Activated CD4-positive, alpha-beta T cell treated with anti-CD3 and anti-CD28 coated beads, Interleukin-2, amount 10 ng/mL, durations not matched to agents 7 days and 5 days (primary cell): Measurements from ENCODE around the gene LPAR4. TPM values are rescaled to one million over a fixed set of nuclear protein-coding genes. Genes with fewer than 3 reads are reported as not detected.

Experiments used
- CTCF ChIA-PET: fragments of 350-600 bp; sonication (Branson Sonifier 250); formaldehyde crosslinking; loops from one replicate; lab custom pipeline; 2021; ENCODE audit warnings: antibody characterized with exemption; lab: Charles Lee
- POLR2A ChIA-PET: fragments of 350-600 bp; sonication (Branson Sonifier 250); formaldehyde crosslinking; loops from one replicate; lab custom pipeline; 2021; ENCODE audit warnings: antibody characterized with exemption; lab: Charles Lee
- DNase-seq: peaks from one replicate; pipeline ENCODE4 v3.0.0-alpha.2; 2020
- H3K27ac Mint-ChIP-seq: one replicate; pipeline ENCODE4 v1.8.0; 2021; ENCODE audit warnings: mild to moderate bottlenecking, moderate library complexity, mixed read lengths
- H3K27me3 Mint-ChIP-seq: one replicate; pipeline ENCODE4 v1.8.0; 2021; ENCODE audit warnings: mixed read lengths
- H3K36me3 Mint-ChIP-seq: one replicate; pipeline ENCODE4 v1.8.0; 2021; ENCODE audit warnings: low read depth, mixed read lengths
- H3K4me1 Mint-ChIP-seq: one replicate; pipeline ENCODE4 v1.8.0; 2021; ENCODE audit warnings: mixed read lengths
- H3K4me3 Mint-ChIP-seq: one replicate; pipeline ENCODE4 v1.8.0; 2021; ENCODE audit warnings: mild to moderate bottlenecking, moderate library complexity, mixed read lengths
- H3K9me3 Mint-ChIP-seq: one replicate; pipeline ENCODE4 v1.8.0; 2021; ENCODE audit warnings: mixed read lengths
- total RNA-seq, 2 experiments: library from RNA; stranded (reverse); gene quantifications; one replicate each; pipeline ENCODE4 v1.2.3, GENCODE V29; 2021

The LPAR4 gene, protein sequence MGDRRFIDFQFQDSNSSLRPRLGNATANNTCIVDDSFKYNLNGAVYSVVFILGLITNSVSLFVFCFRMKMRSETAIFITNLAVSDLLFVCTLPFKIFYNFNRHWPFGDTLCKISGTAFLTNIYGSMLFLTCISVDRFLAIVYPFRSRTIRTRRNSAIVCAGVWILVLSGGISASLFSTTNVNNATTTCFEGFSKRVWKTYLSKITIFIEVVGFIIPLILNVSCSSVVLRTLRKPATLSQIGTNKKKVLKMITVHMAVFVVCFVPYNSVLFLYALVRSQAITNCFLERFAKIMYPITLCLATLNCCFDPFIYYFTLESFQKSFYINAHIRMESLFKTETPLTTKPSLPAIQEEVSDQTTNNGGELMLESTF
- not detected for total RNA-seq

DNA sequence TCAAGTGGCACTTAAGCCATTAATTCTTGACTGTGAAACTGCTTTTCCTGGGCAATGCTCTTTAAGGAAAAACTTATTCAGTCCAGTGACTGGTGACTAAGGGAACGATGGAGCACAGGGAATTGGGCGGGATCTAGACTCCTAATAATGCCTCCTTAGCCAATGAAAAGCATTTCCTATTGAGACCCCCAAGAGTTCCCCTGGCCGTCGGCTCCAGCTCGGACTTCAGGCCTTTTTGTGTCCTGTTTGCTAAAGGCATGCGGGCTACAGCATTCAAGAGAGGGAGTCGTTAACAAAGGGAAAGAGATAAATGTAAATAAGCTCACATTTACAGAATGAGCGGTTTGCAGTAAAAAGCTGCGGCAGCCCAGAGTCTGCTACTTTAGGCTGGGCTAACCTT, at the start of gene LPAR4:
Gene LPAR4, plus strand, starts transcription at position 232 of the 400 bp plus-strand sequence. CDS start 7,150 bp downstream, outside the sequence.
- H3K4me1 Mint-ChIP-seq: no peaks in the 10 kb centered on the region
- H3K27me3 Mint-ChIP-seq: no peaks in the 10 kb centered on the region
- H3K9me3 Mint-ChIP-seq: no peaks in the 10 kb centered on the region
- ChIA-PET POLR2A (no interaction called here), CTCF (interaction anchor here (0.6 kb wide), 1 partner anchor 421 kb away, joined by 3 read pairs; no protein-coding TSS in a partner anchor)
- DNase-seq: no peak
- H3K27ac Mint-ChIP-seq: no peak within 1 kb of the TSS
- no peaks in the 10 kb centered on the region for H3K36me3 Mint-ChIP-seq
- H3K4me3 Mint-ChIP-seq: no peak within 1 kb of the TSS

DNA sequence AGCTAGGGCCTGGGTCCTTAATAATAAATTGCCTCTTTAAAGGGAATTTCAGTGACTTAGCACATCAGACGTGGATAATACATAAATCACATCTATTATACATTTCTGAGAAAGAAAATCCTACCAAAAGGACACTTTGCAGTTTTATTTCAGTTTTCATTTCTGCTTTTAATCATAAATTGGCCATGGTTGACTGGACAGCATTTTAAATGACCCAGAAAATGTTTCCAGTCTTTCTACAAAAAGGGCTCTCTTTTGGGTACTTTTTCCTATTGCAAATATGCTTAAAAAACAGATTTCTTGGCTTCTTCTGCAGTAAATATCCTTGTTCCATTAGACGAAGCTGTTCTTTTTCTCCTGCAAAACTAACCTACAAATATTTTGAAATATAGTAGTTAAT, 41.4 kb upstream of the LPAR4 start:
- POLR2A ChIA-PET: no interaction called here
- no peaks in the 10 kb centered on the region for H3K27me3 Mint-ChIP-seq
- DNase-seq: no peak
- H3K36me3 Mint-ChIP-seq: no peaks in the 10 kb centered on the region
- H3K27ac Mint-ChIP-seq: no peak overlapping the region
- CTCF ChIA-PET: no interaction called here
- H3K9me3 Mint-ChIP-seq: no peaks in the 10 kb centered on the region
- no peaks in the 10 kb centered on the region for H3K4me1 Mint-ChIP-seq
- no peak overlapping the region for H3K4me3 Mint-ChIP-seq

DNA sequence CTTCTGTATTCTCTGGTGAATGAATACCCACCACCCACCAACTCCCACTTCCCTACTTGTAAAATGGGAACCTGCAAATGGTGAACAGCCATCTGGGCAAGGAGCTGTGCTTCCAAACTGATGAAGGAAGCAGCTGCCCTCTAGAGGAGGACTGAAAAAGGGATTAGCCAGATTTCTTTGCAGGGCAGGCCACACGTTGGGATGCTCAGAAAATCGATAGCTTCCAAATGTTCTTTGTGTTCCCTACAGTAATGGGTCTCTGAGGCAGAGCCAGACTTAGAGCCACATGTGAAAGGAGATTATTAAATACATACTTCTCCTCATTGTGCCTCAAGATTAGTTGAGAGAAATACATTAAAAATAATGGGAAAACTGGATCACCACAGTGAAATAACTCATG, 39.3 kb upstream of the LPAR4 start:
- Mint-ChIP-seq H3K9me3 (no peaks in the 10 kb centered on the region), H3K27ac (no peak overlapping the region), H3K4me3 (no peak overlapping the region), H3K27me3 (no peaks in the 10 kb centered on the region), H3K36me3 (no peaks in the 10 kb centered on the region), H3K4me1 (no peaks in the 10 kb centered on the region)
- no peak for DNase-seq
- CTCF ChIA-PET: interaction anchor here (1.0 kb wide), 2 partner anchors 43 to 51 kb away, joined by 3 read pairs; no protein-coding TSS in a partner anchor
- POLR2A ChIA-PET: no interaction called here

DNA sequence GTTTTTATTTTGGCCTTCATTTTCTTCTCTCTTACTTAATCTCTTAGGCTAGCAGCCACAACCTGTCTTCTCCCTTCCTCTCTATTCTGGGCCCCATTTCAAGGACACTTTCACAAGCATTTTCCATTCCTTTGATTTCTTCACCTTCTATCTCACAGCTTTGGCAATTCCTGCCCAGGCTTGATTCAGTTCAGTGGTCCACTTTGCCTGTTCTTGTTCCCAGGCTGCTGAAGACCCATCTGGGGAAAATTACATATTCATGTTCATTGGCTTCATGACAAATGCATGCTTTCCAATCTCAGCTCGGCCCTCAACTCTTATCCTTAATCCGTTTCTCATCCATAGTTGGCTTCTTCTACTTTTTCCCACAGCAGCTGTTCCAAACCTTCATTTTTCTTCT, 38.7 kb upstream of the LPAR4 start:
- Mint-ChIP-seq H3K27ac (no peak overlapping the region), H3K27me3 (no peaks in the 10 kb centered on the region), H3K36me3 (no peaks in the 10 kb centered on the region), H3K9me3 (no peaks in the 10 kb centered on the region), H3K4me1 (no peaks in the 10 kb centered on the region), H3K4me3 (no peak overlapping the region)
- POLR2A ChIA-PET: no interaction called here
- DNase-seq: no peak
- CTCF ChIA-PET: interaction anchor here (1.0 kb wide), 2 partner anchors 43 to 51 kb away, joined by 3 read pairs; no protein-coding TSS in a partner anchor

DNA sequence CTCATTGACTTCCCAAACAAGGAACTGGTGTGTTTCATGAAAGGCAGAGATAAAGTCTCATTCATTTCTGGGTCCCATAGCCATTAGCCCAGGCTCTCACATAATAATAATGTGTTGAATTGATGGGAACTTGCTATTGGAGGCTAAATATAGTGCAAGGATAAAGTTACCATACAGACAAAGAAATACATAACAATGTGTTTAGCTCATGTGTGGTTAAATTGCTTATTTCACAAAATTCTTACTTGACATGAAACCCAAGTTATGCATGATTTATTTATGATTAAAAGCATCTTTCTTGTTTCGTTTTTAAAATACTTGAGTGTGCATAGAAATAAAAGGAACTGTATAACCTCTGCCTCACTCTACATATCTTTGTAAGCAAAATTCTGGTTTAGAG, 37.3 kb upstream of the LPAR4 start:
- Mint-ChIP-seq H3K27me3 (no peaks in the 10 kb centered on the region), H3K4me1 (no peaks in the 10 kb centered on the region), H3K4me3 (no peak overlapping the region), H3K36me3 (no peaks in the 10 kb centered on the region), H3K27ac (no peak overlapping the region), H3K9me3 (no peaks in the 10 kb centered on the region)
- DNase-seq: no peak
- POLR2A ChIA-PET: no interaction called here
- CTCF ChIA-PET: interaction anchor here (0.6 kb wide), 1 partner anchor 13 kb away, joined by 3 read pairs; no protein-coding TSS in a partner anchor

DNA sequence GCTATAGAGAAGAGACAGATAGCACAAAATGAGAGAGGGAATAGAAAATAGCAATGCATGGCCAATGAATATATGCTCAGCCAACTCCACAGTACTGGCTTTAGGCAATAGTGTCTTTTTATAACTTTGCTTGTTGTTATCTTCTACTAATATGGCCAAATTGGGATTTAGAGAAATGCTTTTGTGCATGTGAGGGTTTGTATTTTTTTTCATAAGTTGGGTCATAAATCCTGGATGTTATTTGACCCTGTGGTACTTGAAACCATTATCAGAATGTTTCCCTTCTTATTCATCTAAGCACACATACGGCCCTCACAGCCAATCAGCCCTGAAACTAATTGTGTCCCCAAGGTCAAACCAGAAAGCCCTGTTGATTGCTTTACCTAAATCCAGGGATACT, 35.2 kb upstream of the LPAR4 start:
- no peak for DNase-seq
- H3K36me3 Mint-ChIP-seq: no peaks in the 10 kb centered on the region
- ChIA-PET POLR2A (no interaction called here), CTCF (no interaction called here)
- H3K27me3 Mint-ChIP-seq: no peaks in the 10 kb centered on the region
- peaks cover 4% of the 10 kb centered on the region for H3K9me3 Mint-ChIP-seq
- no peak overlapping the region for H3K27ac Mint-ChIP-seq
- no peaks in the 10 kb centered on the region for H3K4me1 Mint-ChIP-seq
- H3K4me3 Mint-ChIP-seq: no peak overlapping the region

DNA sequence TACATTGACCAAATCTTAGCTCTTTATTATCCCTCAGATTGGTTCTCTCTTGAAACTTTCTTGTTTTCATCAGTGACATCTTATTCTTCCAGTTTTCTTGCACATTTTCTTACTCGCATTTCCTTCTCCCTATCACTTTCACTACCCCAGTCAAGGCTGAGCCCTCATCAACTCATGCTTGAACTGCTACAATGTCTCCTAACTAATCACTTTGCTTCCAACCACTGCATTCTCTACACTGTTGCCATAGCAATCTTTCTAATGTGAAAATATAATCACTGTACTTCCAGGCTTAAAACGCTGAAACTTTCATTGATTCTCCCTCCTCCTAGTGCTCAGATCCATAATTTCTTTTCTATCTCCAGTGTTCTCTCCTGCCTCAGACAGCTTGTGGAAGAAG, 22.2 kb upstream of the LPAR4 start:
- no peak overlapping the region for H3K27ac Mint-ChIP-seq
- no peaks in the 10 kb centered on the region for H3K27me3 Mint-ChIP-seq
- H3K9me3 Mint-ChIP-seq: peaks cover 7% of the 10 kb centered on the region
- ChIA-PET CTCF (no interaction called here), POLR2A (no interaction called here)
- DNase-seq: no peak
- no peak overlapping the region for H3K4me3 Mint-ChIP-seq
- H3K36me3 Mint-ChIP-seq: no peaks in the 10 kb centered on the region
- no peaks in the 10 kb centered on the region for H3K4me1 Mint-ChIP-seq

DNA sequence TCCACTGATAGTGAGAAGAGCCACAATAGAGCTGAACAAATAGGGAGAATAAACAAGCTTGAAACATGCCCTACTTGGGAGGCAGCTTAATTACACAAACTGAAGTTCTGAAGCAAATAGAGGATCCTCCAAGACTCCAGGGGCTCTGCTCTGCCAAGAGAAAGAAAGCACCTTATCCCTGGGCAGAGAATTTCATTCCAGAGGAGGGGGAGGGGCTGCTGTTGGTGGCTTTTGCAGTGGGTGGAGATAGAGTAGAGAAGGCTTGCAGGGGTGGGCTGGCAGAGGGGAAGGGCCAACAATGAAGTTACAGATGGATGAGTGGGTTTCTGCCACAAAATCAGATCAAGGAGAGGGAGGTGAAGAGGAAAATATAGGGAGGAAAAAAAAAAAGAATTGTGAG, 1.0 kb upstream of the LPAR4 start:
- CTCF ChIA-PET: no interaction called here
- no peak for DNase-seq
- Mint-ChIP-seq H3K27ac (no peak overlapping the region), H3K4me1 (no peaks in the 10 kb centered on the region), H3K36me3 (no peaks in the 10 kb centered on the region), H3K27me3 (no peaks in the 10 kb centered on the region), H3K9me3 (no peaks in the 10 kb centered on the region), H3K4me3 (no peak overlapping the region)
- POLR2A ChIA-PET: no interaction called here

DNA sequence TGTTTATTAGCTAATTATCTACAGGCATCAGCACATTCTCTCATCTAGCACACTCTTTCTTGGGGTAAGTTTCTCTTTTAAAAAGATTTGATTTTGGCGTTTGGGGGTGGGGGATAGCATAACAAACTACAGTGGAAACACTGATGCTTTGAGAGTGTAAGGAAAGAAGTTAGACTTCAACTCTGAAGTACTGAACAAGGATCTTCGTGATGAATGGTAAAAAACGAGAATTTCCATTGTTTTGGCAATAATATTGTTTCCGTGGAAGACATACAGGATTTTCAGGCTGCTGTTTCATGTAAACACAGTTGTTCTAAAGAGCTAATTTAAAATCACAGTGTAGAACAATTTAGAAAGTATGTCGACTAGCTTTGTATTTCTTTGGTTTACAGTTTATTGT, 451 bp downstream of the LPAR4 start:
- ChIA-PET POLR2A (no interaction called here), CTCF (interaction anchor here (0.6 kb wide), 1 partner anchor 422 kb away, joined by 3 read pairs; no protein-coding TSS in a partner anchor)
- no peaks in the 10 kb centered on the region for H3K27me3 Mint-ChIP-seq
- H3K27ac Mint-ChIP-seq: no peak overlapping the region
- no peak overlapping the region for H3K4me3 Mint-ChIP-seq
- H3K4me1 Mint-ChIP-seq: no peaks in the 10 kb centered on the region
- no peaks in the 10 kb centered on the region for H3K9me3 Mint-ChIP-seq
- no peaks in the 10 kb centered on the region for H3K36me3 Mint-ChIP-seq
- no peak for DNase-seq

DNA sequence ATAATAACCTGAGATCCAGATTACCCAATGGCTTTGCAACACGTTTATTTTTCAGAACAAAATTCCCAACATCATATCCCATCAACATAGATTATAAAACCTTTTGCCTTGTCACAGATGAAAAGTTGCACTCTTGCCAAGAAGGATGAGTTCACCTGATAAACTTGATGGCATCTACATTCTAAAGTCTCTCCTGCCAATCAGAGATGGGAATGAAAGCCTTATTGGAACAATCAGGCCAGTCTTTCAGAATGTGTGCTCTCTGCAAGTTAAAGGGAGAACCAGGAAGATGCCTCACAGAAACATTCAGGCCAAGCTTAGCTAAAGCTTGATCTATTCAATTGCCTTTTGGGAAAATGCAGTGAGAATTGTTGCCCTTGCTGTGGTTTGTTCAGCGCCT, 1.3 kb downstream of the LPAR4 start:
- no peaks in the 10 kb centered on the region for H3K9me3 Mint-ChIP-seq
- DNase-seq: no peak
- no peak overlapping the region for H3K27ac Mint-ChIP-seq
- H3K36me3 Mint-ChIP-seq: no peaks in the 10 kb centered on the region
- POLR2A ChIA-PET: no interaction called here
- H3K4me1 Mint-ChIP-seq: no peaks in the 10 kb centered on the region
- no peaks in the 10 kb centered on the region for H3K27me3 Mint-ChIP-seq
- H3K4me3 Mint-ChIP-seq: no peak overlapping the region
- CTCF ChIA-PET: no interaction called here

DNA sequence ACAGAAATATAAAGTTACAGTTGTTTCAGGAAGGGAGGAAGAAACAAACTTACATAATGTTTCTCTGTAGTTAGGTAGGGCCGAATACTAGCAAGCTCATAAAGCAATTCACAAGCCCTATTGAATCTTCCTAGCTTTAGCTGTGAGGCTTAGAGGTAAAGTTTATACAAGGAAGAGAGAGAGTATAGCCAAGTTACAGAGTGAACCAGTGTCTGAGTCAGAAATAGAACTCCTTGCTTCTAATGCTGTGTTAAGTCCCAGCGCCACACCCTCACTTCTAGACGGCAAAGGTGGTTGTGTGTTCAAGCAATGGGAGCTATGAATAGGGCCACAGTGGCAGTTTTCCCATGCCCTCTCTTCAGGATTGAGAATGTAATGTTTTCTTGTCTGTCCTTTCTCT, 6.1 kb downstream of the LPAR4 start:
- no peaks in the 10 kb centered on the region for H3K4me1 Mint-ChIP-seq
- H3K27me3 Mint-ChIP-seq: no peaks in the 10 kb centered on the region
- H3K27ac Mint-ChIP-seq: no peak overlapping the region
- ChIA-PET POLR2A (no interaction called here), CTCF (no interaction called here)
- H3K9me3 Mint-ChIP-seq: no peaks in the 10 kb centered on the region
- no peaks in the 10 kb centered on the region for H3K36me3 Mint-ChIP-seq
- no peak for DNase-seq
- no peak overlapping the region for H3K4me3 Mint-ChIP-seq

DNA sequence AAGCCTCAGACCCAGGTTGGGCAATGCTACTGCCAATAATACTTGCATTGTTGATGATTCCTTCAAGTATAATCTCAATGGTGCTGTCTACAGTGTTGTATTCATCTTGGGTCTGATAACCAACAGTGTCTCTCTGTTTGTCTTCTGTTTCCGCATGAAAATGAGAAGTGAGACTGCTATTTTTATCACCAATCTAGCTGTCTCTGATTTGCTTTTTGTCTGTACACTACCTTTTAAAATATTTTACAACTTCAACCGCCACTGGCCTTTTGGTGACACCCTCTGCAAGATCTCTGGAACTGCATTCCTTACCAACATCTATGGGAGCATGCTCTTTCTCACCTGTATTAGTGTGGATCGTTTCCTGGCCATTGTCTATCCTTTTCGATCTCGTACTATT, 7.4 kb downstream of the LPAR4 start:
- no peak for DNase-seq
- Mint-ChIP-seq H3K9me3 (no peaks in the 10 kb centered on the region), H3K27ac (no peak overlapping the region), H3K4me3 (no peak overlapping the region), H3K4me1 (no peaks in the 10 kb centered on the region), H3K27me3 (no peaks in the 10 kb centered on the region), H3K36me3 (no peaks in the 10 kb centered on the region)
- ChIA-PET POLR2A (no interaction called here), CTCF (no interaction called here)

DNA sequence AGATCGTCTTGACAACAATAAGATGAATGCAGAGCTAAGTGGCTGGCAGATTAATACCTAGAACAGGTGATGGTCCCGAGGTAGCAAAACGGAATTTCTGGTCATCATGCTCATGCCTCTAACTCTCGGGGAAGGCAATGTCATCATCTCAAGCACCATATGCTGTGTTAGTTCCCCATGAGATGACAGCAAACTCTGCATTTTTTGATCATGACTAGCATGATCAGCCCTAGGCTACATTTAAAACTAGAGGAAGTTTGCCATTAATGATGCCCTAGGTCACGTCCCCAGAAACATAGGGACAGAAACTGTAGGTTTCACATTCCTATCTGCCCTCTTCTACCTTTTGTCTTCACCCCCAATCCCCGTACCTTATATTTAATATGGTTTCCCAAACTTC, 11.6 kb downstream of the LPAR4 start:
- no peaks in the 10 kb centered on the region for H3K27me3 Mint-ChIP-seq
- H3K4me1 Mint-ChIP-seq: peaks cover 5% of the 10 kb centered on the region
- H3K4me3 Mint-ChIP-seq: no peak overlapping the region
- no peaks in the 10 kb centered on the region for H3K36me3 Mint-ChIP-seq
- no peak for DNase-seq
- no peak overlapping the region for H3K27ac Mint-ChIP-seq
- POLR2A ChIA-PET: no interaction called here
- CTCF ChIA-PET: no interaction called here
- no peaks in the 10 kb centered on the region for H3K9me3 Mint-ChIP-seq
